CD4-positive, alpha-beta memory T cell (primary cell): ENCODE measurements around the gene HS3ST4. TPM values are rescaled to one million over a fixed set of nuclear protein-coding genes. Genes with fewer than 3 reads are reported as not detected.
A peak's percentile ranks its signal among the peaks of the same experiment; 100 is the strongest.

Source experiments
- CTCF ChIA-PET: fragments of 350-600 bp; sonication (Branson Sonifier 250); formaldehyde crosslinking; loops from one replicate; lab custom pipeline; 2021; ENCODE audit warnings: inconsistent platforms; ENCODE audit not compliant: partially characterized antibody; lab: Charles Lee
- POLR2A ChIA-PET: fragments of 350-600 bp; sonication (Branson Sonifier 250); formaldehyde crosslinking; loops from one replicate; lab custom pipeline; 2021; ENCODE audit not compliant: partially characterized antibody; lab: Charles Lee
- DNase-seq, 5 donors: peaks; one replicate each; pipeline versions ENCODE4 v3.0.0 to v3.0.0-alpha.2; 2020 to 2022; ENCODE audit warnings: mixed read lengths in 1 of 5
- H3K27ac ChIP-seq: one replicate; pipeline ENCODE4 v1.7.0; 2013; ENCODE audit warnings: low read depth, low read length
- H3K27me3 ChIP-seq: 2 replicates; pipeline ENCODE4 v1.7.0; 2013; ENCODE audit warnings: mild to moderate bottlenecking, low read length, moderate library complexity; ENCODE audit not compliant: insufficient read depth
- H3K36me3 ChIP-seq: 2 replicates; pipeline ENCODE4 v1.7.0; 2013; ENCODE audit warnings: mild to moderate bottlenecking, low read length, moderate library complexity; ENCODE audit not compliant: insufficient read depth
- H3K4me1 ChIP-seq: 2 replicates; pipeline ENCODE4 v1.7.0; 2013; ENCODE audit warnings: mild to moderate bottlenecking, low read length, moderate library complexity; ENCODE audit not compliant: insufficient read depth
- H3K4me3 ChIP-seq, 2 donors: one replicate each; pipeline ENCODE4 v1.7.0; 2013; ENCODE audit warnings: low read length in 2 of 2, mild to moderate bottlenecking in 1 of 2
- H3K9me3 ChIP-seq, 2 donors: one replicate each; pipeline ENCODE4 v1.7.0; 2013; ENCODE audit warnings: low read length in 2 of 2, control low read depth in 1 of 2; ENCODE audit not compliant: control insufficient read depth in 1 of 2
- H3K27ac Mint-ChIP-seq, 7 donors: one replicate each; pipeline ENCODE4 v1.8.0; 2020 to 2021; ENCODE audit warnings: mixed read lengths in 7 of 7, mild to moderate bottlenecking in 6 of 7, inconsistent platforms in 3 of 7, moderate library complexity in 3 of 7
- H3K27me3 Mint-ChIP-seq, 2 donors: one replicate each; pipeline ENCODE4 v1.8.0; 2020 to 2021; ENCODE audit warnings: mixed read lengths in 2 of 2
- H3K36me3 Mint-ChIP-seq, 2 donors: one replicate each; pipeline ENCODE4 v1.8.0; 2020 to 2021; ENCODE audit warnings: mixed read lengths in 2 of 2, inconsistent platforms in 1 of 2, mild to moderate bottlenecking in 1 of 2
- H3K4me1 Mint-ChIP-seq, 4 donors: one replicate each; pipeline ENCODE4 v1.8.0; 2020 to 2021; ENCODE audit warnings: mixed read lengths in 4 of 4, mild to moderate bottlenecking in 1 of 4
- H3K4me3 Mint-ChIP-seq, 8 donors: one replicate each; pipeline ENCODE4 v1.8.0; 2020 to 2021; ENCODE audit warnings: mixed read lengths in 8 of 8, mild to moderate bottlenecking in 7 of 8, moderate library complexity in 6 of 8, inconsistent platforms in 3 of 8
- H3K9me3 Mint-ChIP-seq, 8 donors: one replicate each; pipeline ENCODE4 v1.8.0; 2020 to 2021; ENCODE audit warnings: mixed read lengths in 8 of 8, mild to moderate bottlenecking in 5 of 8, inconsistent platforms in 3 of 8, moderate library complexity in 1 of 8
- intact Hi-C: fragments of 100-400 bp; cut with micrococcal nuclease; formaldehyde crosslinking; loops from one replicate; pipeline ENCODE4 v1.15.1; 2023
- polyA plus RNA-seq, 2 donors: library from polyadenylated mRNA; unstranded; fragments of 300-500 nt; fragmentation: Illumina TruSeq; gene quantifications; one replicate each; pipeline ENCODE4 v1.2.3, GENCODE V29; 2021
- total RNA-seq, 2 experiments: library from RNA; stranded (reverse); gene quantifications; one replicate each; pipeline ENCODE4 v1.2.3, GENCODE V29; 2021

Gene HS3ST4
- total RNA-seq (not detected), polyA plus RNA-seq (not detected)

GRCh38 chr16:25691519-25692091 is at the start of gene HS3ST4:
Gene HS3ST4, plus strand, starts transcription at chr16:25691959.
- Histone ChIP-seq H3K9me3 (no peaks in the 10 kb centered on the region), H3K4me1 (no peaks in the 10 kb centered on the region), H3K36me3 (no peaks in the 10 kb centered on the region), H3K27ac (no peak within 1 kb of the TSS), H3K27me3 (no peaks in the 10 kb centered on the region), H3K4me3 (no peak within 1 kb of the TSS)
- ChIA-PET CTCF (no interaction called here), POLR2A (no interaction called here)
- no peak for DNase-seq
- H3K4me1 Mint-ChIP-seq: peaks cover 1 to 15% (median 9%) of the 10 kb centered on the region in 4 donors
- H3K9me3 Mint-ChIP-seq: no peaks in the 10 kb centered on the region
- peaks cover 39 to 43% of the 10 kb centered on the region in 2 donors for H3K27me3 Mint-ChIP-seq
- intact Hi-C loops: no loop called here
- H3K27ac Mint-ChIP-seq: no peak within 1 kb of the TSS
- no peaks in the 10 kb centered on the region for H3K36me3 Mint-ChIP-seq
- peak within 1 kb of the TSS in 6 of 8 donors; percentile 12 to 57 (median 44) for H3K4me3 Mint-ChIP-seq

DNA sequence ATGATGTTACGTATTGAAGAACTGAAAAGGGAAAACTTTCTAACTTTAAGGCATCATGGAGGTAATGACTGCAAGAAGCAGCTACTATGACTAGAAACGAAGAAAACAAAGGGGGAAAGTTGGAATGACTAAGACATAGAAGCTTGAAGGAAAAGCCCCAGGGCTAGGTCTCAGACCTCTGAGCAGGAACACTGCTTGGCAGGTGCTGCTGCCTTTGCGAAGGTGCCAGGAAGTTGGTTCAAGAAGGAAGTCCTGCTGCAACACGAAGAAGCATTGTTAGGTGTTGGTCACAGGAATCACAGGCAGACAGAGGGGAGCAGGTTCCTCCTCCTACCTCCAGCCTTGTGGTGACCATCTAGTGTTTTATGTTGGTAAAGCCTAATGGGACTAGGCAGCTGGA is 48.1 kb upstream of the HS3ST4 start:
- no peaks in the 10 kb centered on the region for H3K4me1 ChIP-seq
- Mint-ChIP-seq H3K9me3 (peaks cover 2 to 17% (median 12%) of the 10 kb centered on the region in 8 donors), H3K27ac (no peak overlapping the region), H3K4me3 (no peak overlapping the region), H3K4me1 (no peaks in the 10 kb centered on the region), H3K36me3 (no peaks in the 10 kb centered on the region), H3K27me3 (peaks cover 4 to 5% of the 10 kb centered on the region in 2 donors)
- intact Hi-C loops: no loop called here
- ChIA-PET POLR2A (no interaction called here), CTCF (no interaction called here)
- no peak overlapping the region for H3K27ac ChIP-seq
- no peak for DNase-seq
- no peak overlapping the region for H3K4me3 ChIP-seq
- no peaks in the 10 kb centered on the region for H3K27me3 ChIP-seq
- no peaks in the 10 kb centered on the region for H3K9me3 ChIP-seq
- H3K36me3 ChIP-seq: no peaks in the 10 kb centered on the region

DNA sequence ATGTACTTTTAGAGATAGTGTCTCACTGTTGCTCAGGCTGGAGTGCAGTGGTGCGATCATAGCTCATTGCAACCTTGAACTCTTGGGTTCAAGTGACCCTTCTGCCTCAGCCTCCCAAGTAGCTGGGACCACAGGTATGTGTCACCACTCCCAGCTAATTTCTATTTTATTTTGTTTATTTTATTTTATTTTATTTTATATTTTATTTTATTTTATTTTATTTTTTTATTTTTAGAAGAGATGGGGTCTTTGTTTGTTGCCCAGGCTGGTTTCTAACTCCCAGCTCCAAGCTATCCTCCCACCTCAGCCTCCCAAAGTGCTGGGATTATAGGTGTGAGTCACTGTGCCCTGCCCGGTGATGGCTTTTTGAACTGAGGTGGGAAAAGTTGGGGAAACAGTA is 35.1 kb upstream of the HS3ST4 start:
- no peaks in the 10 kb centered on the region for H3K4me1 Mint-ChIP-seq
- peaks cover 11 to 27% of the 10 kb centered on the region in 2 donors for H3K27me3 Mint-ChIP-seq

DNA sequence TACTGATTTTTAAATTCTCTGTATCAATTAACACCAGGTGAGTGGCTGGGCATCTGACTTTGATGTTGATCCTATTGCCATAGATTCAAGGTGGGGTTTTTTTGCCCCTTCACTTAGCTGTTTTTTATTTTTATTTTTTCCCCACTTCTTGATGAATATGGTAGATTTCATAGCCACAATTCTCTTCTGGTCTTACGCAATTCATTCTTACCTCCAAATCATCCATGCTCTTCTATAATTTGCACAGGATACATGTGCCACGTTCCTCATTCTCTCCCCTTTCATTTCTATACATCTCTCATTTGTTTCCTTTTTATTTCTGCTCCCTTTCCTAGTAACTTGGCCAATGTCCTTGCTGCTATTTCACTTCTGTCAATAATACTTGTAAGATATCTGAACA is 14.9 kb upstream of the HS3ST4 start:
- H3K27ac Mint-ChIP-seq: peak overlapping the region in 1 of 7 donors; percentile 8
- CTCF ChIA-PET: no interaction called here

More for the DNA sequence above, 35.1 kb upstream of the HS3ST4 start:
- ChIA-PET CTCF (no interaction called here), POLR2A (no interaction called here)
- DNase-seq: no peak
- Histone ChIP-seq H3K9me3 (no peaks in the 10 kb centered on the region), H3K27me3 (no peaks in the 10 kb centered on the region), H3K27ac (no peak overlapping the region), H3K4me3 (no peak overlapping the region), H3K4me1 (no peaks in the 10 kb centered on the region), H3K36me3 (no peaks in the 10 kb centered on the region)
- peaks cover 0 to 3% of the 10 kb centered on the region in 2 donors for H3K36me3 Mint-ChIP-seq
- intact Hi-C loops: no loop called here
- no peak overlapping the region for H3K27ac Mint-ChIP-seq
- no peak overlapping the region for H3K4me3 Mint-ChIP-seq
- H3K9me3 Mint-ChIP-seq: peaks cover 0 to 16% (median 5%) of the 10 kb centered on the region in 8 donors

GRCh38 chr16:25679511-25679910 is 12.2 kb upstream of the HS3ST4 start:
- H3K27me3 Mint-ChIP-seq: peaks cover 0 to 5% of the 10 kb centered on the region in 2 donors
- no peak overlapping the region for H3K4me3 Mint-ChIP-seq
- POLR2A ChIA-PET: no interaction called here
- CTCF ChIA-PET: no interaction called here
- Histone ChIP-seq H3K4me1 (no peaks in the 10 kb centered on the region), H3K9me3 (no peaks in the 10 kb centered on the region), H3K27ac (no peak overlapping the region), H3K36me3 (no peaks in the 10 kb centered on the region), H3K4me3 (no peak overlapping the region), H3K27me3 (no peaks in the 10 kb centered on the region)
- peaks cover 0 to 2% (median 0%) of the 10 kb centered on the region in 8 donors for H3K9me3 Mint-ChIP-seq
- no peaks in the 10 kb centered on the region for H3K36me3 Mint-ChIP-seq
- DNase-seq: no peak
- no peaks in the 10 kb centered on the region for H3K4me1 Mint-ChIP-seq
- no peak overlapping the region for H3K27ac Mint-ChIP-seq
- intact Hi-C loops: no loop called here

More for the DNA sequence above, 14.9 kb upstream of the HS3ST4 start:
- no peak overlapping the region for H3K4me3 Mint-ChIP-seq
- intact Hi-C loops: no loop called here
- Histone ChIP-seq H3K36me3 (no peaks in the 10 kb centered on the region), H3K4me1 (no peaks in the 10 kb centered on the region), H3K27ac (no peak overlapping the region), H3K9me3 (no peaks in the 10 kb centered on the region), H3K27me3 (no peaks in the 10 kb centered on the region), H3K4me3 (no peak overlapping the region)
- no peak for DNase-seq
- H3K27me3 Mint-ChIP-seq: peaks cover 0 to 3% of the 10 kb centered on the region in 2 donors
- H3K36me3 Mint-ChIP-seq: no peaks in the 10 kb centered on the region
- no peaks in the 10 kb centered on the region for H3K4me1 Mint-ChIP-seq
- H3K9me3 Mint-ChIP-seq: peaks cover 0 to 2% (median 0%) of the 10 kb centered on the region in 8 donors
- POLR2A ChIA-PET: no interaction called here

DNA sequence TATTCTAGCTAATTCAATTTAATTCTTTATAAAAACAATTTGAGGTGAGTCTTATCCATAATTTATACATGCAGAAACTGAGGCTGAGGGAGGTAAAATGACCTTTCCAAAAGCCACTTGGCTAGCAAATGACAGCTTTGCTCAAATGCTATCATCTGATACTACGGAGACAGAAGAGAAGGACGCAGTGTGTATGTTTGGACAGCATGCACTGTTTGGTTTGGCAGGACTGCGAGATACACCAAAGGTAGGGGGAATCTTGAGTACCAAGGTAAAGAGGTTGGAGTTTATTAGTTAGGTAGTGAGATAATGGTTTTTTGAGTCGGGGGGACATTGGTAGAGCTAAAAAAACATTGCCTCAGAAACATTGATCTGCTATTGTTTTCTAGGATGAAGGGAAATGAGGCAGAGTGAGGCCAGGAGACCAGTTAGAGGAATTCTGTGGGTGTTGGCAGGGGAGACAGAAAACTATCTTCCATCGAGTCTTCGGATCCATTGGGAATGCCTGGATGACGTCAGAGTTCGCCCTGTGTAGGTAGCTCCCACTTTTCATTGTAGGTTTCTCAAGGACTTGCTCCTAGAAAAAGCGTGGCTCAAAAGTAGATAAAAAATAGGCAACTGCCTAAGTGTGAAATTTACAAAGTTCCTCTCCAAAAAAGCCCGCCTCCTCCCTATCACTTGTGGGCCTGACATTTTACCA is 2.5 kb upstream of the HS3ST4 start:
- DNase-seq: no peak
- H3K4me3 Mint-ChIP-seq: no peak overlapping the region
- Histone ChIP-seq H3K4me3 (no peak overlapping the region), H3K27me3 (no peaks in the 10 kb centered on the region), H3K36me3 (no peaks in the 10 kb centered on the region), H3K9me3 (no peaks in the 10 kb centered on the region), H3K27ac (no peak overlapping the region), H3K4me1 (no peaks in the 10 kb centered on the region)
- H3K36me3 Mint-ChIP-seq: no peaks in the 10 kb centered on the region
- peaks cover 0 to 8% (median 0%) of the 10 kb centered on the region in 8 donors for H3K9me3 Mint-ChIP-seq
- POLR2A ChIA-PET: no interaction called here
- CTCF ChIA-PET: no interaction called here
- no peak overlapping the region for H3K27ac Mint-ChIP-seq
- H3K27me3 Mint-ChIP-seq: peaks cover 27 to 30% of the 10 kb centered on the region in 2 donors
- intact Hi-C loops: no loop called here
- H3K4me1 Mint-ChIP-seq: peaks cover 1 to 15% (median 9%) of the 10 kb centered on the region in 4 donors

GRCh38 chr16:25690552-25691143 is 1.1 kb upstream of the HS3ST4 start:
- no peaks in the 10 kb centered on the region for H3K36me3 ChIP-seq
- H3K4me1 Mint-ChIP-seq: peaks cover 1 to 15% (median 9%) of the 10 kb centered on the region in 4 donors
- H3K9me3 Mint-ChIP-seq: peaks cover 0 to 2% (median 0%) of the 10 kb centered on the region in 8 donors
- no peak overlapping the region for H3K4me3 ChIP-seq
- ChIA-PET CTCF (no interaction called here), POLR2A (no interaction called here)
- intact Hi-C loops: no loop called here
- H3K27ac Mint-ChIP-seq: no peak overlapping the region
- no peaks in the 10 kb centered on the region for H3K9me3 ChIP-seq
- H3K4me3 Mint-ChIP-seq: peak overlapping the region in 4 of 8 donors; percentile 39 to 57 (median 53)
- no peaks in the 10 kb centered on the region for H3K27me3 ChIP-seq
- no peak for DNase-seq
- peaks cover 36 to 38% of the 10 kb centered on the region in 2 donors for H3K27me3 Mint-ChIP-seq
- H3K4me1 ChIP-seq: no peaks in the 10 kb centered on the region
- no peaks in the 10 kb centered on the region for H3K36me3 Mint-ChIP-seq
- no peak overlapping the region for H3K27ac ChIP-seq
